H1 (cell line): ENCODE data around the gene HOXD10. TPM values are rescaled to one million over a fixed set of nuclear protein-coding genes. Genes with fewer than 3 reads are reported as not detected.

Experiments
- CTCF ChIA-PET: fragments of 300-600 bp; sonication (Branson Sonifier 250); formaldehyde crosslinking; loops from one replicate; lab custom pipeline; 2021; ENCODE audit not compliant: partially characterized antibody; lab: Charles Lee
- POLR2A ChIA-PET: fragments of 300-600 bp; sonication (Branson Sonifier 250); formaldehyde crosslinking; loops from one replicate; lab custom pipeline; 2021; ENCODE audit warnings: inconsistent platforms; ENCODE audit not compliant: partially characterized antibody; lab: Charles Lee
- DNase-seq, 2 experiments: peaks; one replicate each; pipeline versions ENCODE4 v3.0.0 to v3.0.0-alpha.2; 2010 to 2022; ENCODE audit warnings: low spot score in 2 of 2, low read depth in 1 of 2, mixed read lengths in 1 of 2
- FAIRE-seq: peaks from 2 replicates; lab custom pipeline; 2011; peaks lifted over from hg19 to GRCh38; lab: Jason Lieb, UNC
- H2AFZ ChIP-seq: 2 replicates; pipeline ENCODE4 v1.8.1; 2012; ENCODE audit warnings: low read length, inconsistent platforms
- H2AK5ac ChIP-seq: 2 replicates; pipeline ENCODE4 v1.6.1; 2013; ENCODE audit warnings: low read depth, low read length
- H2BK120ac ChIP-seq: replicated peaks from 2 replicates; pipeline ENCODE3; 2013; ENCODE audit warnings: low read depth, low read length, inconsistent platforms
- H2BK12ac ChIP-seq: 2 replicates; pipeline ENCODE4 v1.6.1; 2013; ENCODE audit warnings: low read depth, low read length
- H2BK15ac ChIP-seq: 2 replicates; pipeline ENCODE4 v1.6.1; 2013; ENCODE audit warnings: low read length
- H2BK20ac ChIP-seq: 2 replicates; pipeline ENCODE4 v1.6.1; 2013; ENCODE audit warnings: low read length
- H2BK5ac ChIP-seq: 2 replicates; pipeline ENCODE4 v1.6.1; 2013; ENCODE audit warnings: low read depth, low read length
- H3K14ac ChIP-seq: 2 replicates; pipeline ENCODE4 v1.6.1; 2013; ENCODE audit warnings: inconsistent platforms; ENCODE audit not compliant: insufficient read length
- H3K18ac ChIP-seq: 2 replicates; pipeline ENCODE4 v1.6.1; 2013; ENCODE audit warnings: low read length; ENCODE audit errors: extremely low read depth
- H3K23ac ChIP-seq: 2 replicates; pipeline ENCODE4 v1.6.1; 2013; ENCODE audit warnings: inconsistent platforms; ENCODE audit not compliant: insufficient read length
- H3K23me2 ChIP-seq: 2 replicates; pipeline ENCODE4 v1.6.1; 2013; ENCODE audit warnings: low read depth, low read length
- H3K27ac ChIP-seq: 2 replicates; pipeline ENCODE4 v1.6.1; 2011; ENCODE audit warnings: low read depth, low read length, inconsistent platforms
- H3K27me3 ChIP-seq, 4 experiments: replicated peaks in 1 of 4; 1 replicate in 1 of 4; 2 replicates in 3 of 4; pipeline versions ENCODE4 v1.6.1 to v1.8.1; 2011 to 2013; ENCODE audit warnings: low read length in 3 of 4, mild to moderate bottlenecking in 3 of 4, inconsistent platforms in 2 of 4, mixed read lengths in 2 of 4, moderate library complexity in 1 of 4; ENCODE audit not compliant: control insufficient read depth in 3 of 4, insufficient read depth in 3 of 4; ENCODE audit errors: extremely low read depth in 1 of 4
- H3K36me3 ChIP-seq, 4 experiments: 2 replicates each; pipeline versions ENCODE4 v1.6.1 to v1.8.1; 2011 to 2013; ENCODE audit warnings: mild to moderate bottlenecking in 4 of 4, low read length in 3 of 4, moderate library complexity in 2 of 4, control low read depth in 1 of 4, inconsistent platforms in 1 of 4; ENCODE audit not compliant: insufficient read depth in 4 of 4, control insufficient read depth in 2 of 4
- H3K4ac ChIP-seq: replicated peaks from 2 replicates; pipeline ENCODE3; 2013; ENCODE audit warnings: low read length, low read depth, mixed read lengths, inconsistent platforms; ENCODE audit not compliant: insufficient read length
- H3K4me1 ChIP-seq, 4 experiments: replicated peaks in 1 of 4; 1 replicate in 1 of 4; 2 replicates in 3 of 4; pipeline versions ENCODE4 v1.6.1 to v1.8.1; 2011 to 2013; ENCODE audit warnings: low read length in 3 of 4, inconsistent platforms in 2 of 4, mixed read lengths in 1 of 4; ENCODE audit not compliant: insufficient read depth in 4 of 4, control insufficient read depth in 3 of 4
- H3K4me2 ChIP-seq, 2 experiments: 2 replicates each; pipeline versions ENCODE4 v1.6.1 to v1.8.1; 2011 to 2013; ENCODE audit warnings: low read depth in 2 of 2, low read length in 2 of 2, control low read depth in 1 of 2, inconsistent platforms in 1 of 2, mild to moderate bottlenecking in 1 of 2; ENCODE audit not compliant: insufficient read depth in 1 of 2
- H3K4me3 ChIP-seq, 4 experiments: fragments of 200-600, 300-600 bp in 1 of 4; sonication (generic), shearing (Covaris generic), sonication (Bioruptor Twin) in 1 of 4; 2 replicates each; pipeline versions ENCODE4 v1.5.1 to v1.8.1; 2011 to 2016; ENCODE audit warnings: low read length in 4 of 4, low read depth in 3 of 4, control low read depth in 2 of 4, inconsistent platforms in 2 of 4, mild to moderate bottlenecking in 2 of 4, mixed read lengths in 1 of 4, moderate library complexity in 1 of 4; ENCODE audit not compliant: insufficient read depth in 2 of 4; ENCODE audit errors: extremely low read depth in 1 of 4
- H3K56ac ChIP-seq: replicated peaks from 2 replicates; pipeline ENCODE3; 2013; ENCODE audit warnings: low read depth, mild to moderate bottlenecking, mixed read lengths, low read length, inconsistent platforms; ENCODE audit not compliant: insufficient read length
- H3K79me1 ChIP-seq: 2 replicates; pipeline ENCODE4 v1.6.1; 2013; ENCODE audit warnings: low read depth, low read length, control low read depth
- H3K79me2 ChIP-seq, 2 experiments: 2 replicates each; pipeline versions ENCODE4 v1.6.1 to v1.8.1; 2012 to 2013; ENCODE audit warnings: low read length in 2 of 2, mild to moderate bottlenecking in 2 of 2, inconsistent platforms in 1 of 2; ENCODE audit not compliant: insufficient read depth in 2 of 2, control insufficient read depth in 1 of 2
- H3K9ac ChIP-seq, 4 experiments: replicated peaks in 1 of 4; 1 replicate in 1 of 4; 2 replicates in 3 of 4; pipeline versions ENCODE4 v1.6.1 to v1.8.1; 2011 to 2013; ENCODE audit warnings: low read depth in 3 of 4, low read length in 3 of 4, control low read depth in 2 of 4, mild to moderate bottlenecking in 2 of 4, moderate library complexity in 2 of 4, inconsistent platforms in 1 of 4; ENCODE audit errors: extremely low read depth in 1 of 4
- H3K9me3 ChIP-seq, 2 experiments: 2 replicates each; pipeline versions ENCODE4 v1.6.1 to v1.8.1; 2012 to 2013; ENCODE audit warnings: mild to moderate bottlenecking in 2 of 2, moderate library complexity in 2 of 2, control low read depth in 1 of 2, inconsistent platforms in 1 of 2, low read depth in 1 of 2, low read length in 1 of 2, mixed read lengths in 1 of 2; ENCODE audit not compliant: insufficient read depth in 2 of 2
- H4K20me1 ChIP-seq, 2 experiments: replicated peaks in 1 of 2; 2 replicates each; pipeline versions ENCODE3 to v1.8.1; 2011 to 2013; ENCODE audit warnings: inconsistent platforms in 2 of 2, low read length in 2 of 2, mild to moderate bottlenecking in 1 of 2; ENCODE audit not compliant: insufficient read depth in 2 of 2, control insufficient read depth in 1 of 2
- H4K5ac ChIP-seq: 2 replicates; pipeline ENCODE4 v1.6.1; 2013; ENCODE audit warnings: low read length, low read depth, mixed read lengths, inconsistent platforms; ENCODE audit not compliant: insufficient read length
- H4K8ac ChIP-seq: 2 replicates; pipeline ENCODE4 v1.8.0; 2013; ENCODE audit warnings: mild to moderate bottlenecking, moderate library complexity, low read length, inconsistent platforms; ENCODE audit not compliant: insufficient read depth; ENCODE audit errors: extremely low read depth
- H4K91ac ChIP-seq: replicated peaks from 2 replicates; pipeline ENCODE3; 2013; ENCODE audit warnings: low read length, mixed read lengths, inconsistent platforms; ENCODE audit not compliant: insufficient read length
- BCL11A ChIP-seq, 2 experiments: IDR thresholded peaks; one replicate each; pipeline ENCODE4 v1.6.1; 2011; ENCODE audit warnings: low read depth in 2 of 2, low read length in 2 of 2, mild to moderate bottlenecking in 2 of 2
- CBX8 ChIP-seq: fragments of 300-800, 300-1000 bp; sonication (generic); IDR thresholded peaks from 2 replicates; pipeline ENCODE4 v1.7.1; 2016; ENCODE audit warnings: low read depth, low read length, borderline replicate concordance
- KDM4A ChIP-seq: IDR thresholded peaks from one replicate; pipeline ENCODE4 v1.7.1; 2012; ENCODE audit warnings: low read depth, mild to moderate bottlenecking, moderate library complexity, low read length, inconsistent platforms; ENCODE audit not compliant: severe bottlenecking
- MAFK ChIP-seq: IDR thresholded peaks from 2 replicates; pipeline ENCODE4 v1.6.1; 2012; ENCODE audit warnings: low read depth, mild to moderate bottlenecking, improper control_type of control experiment, low read length
- RAD21 ChIP-seq, 2 experiments: IDR thresholded peaks in 1 of 2; conservative IDR thresholded peaks in 1 of 2; 2 replicates each; pipeline ENCODE4 v1.6.1; 2011; ENCODE audit warnings: low read depth in 2 of 2, low read length in 2 of 2, improper control_type of control experiment in 1 of 2, inconsistent platforms in 1 of 2, mild to moderate bottlenecking in 1 of 2, moderate library complexity in 1 of 2
- WGBS, 2 experiments: shearing (Covaris generic) in 1 of 2; methylation state at CpG; one replicate each; pipeline versions ENCODE4 v1.1.6 to v1.1.7; 2013 to 2015; ENCODE audit warnings: low lambda C conversion rate in 2 of 2, mixed read lengths in 2 of 2, inconsistent platforms in 1 of 2, low coverage in 1 of 2, missing lambda C conversion rate in 1 of 2; ENCODE audit not compliant: insufficient replicate concordance in 2 of 2, insufficient coverage in 1 of 2, insufficient read length in 1 of 2; ENCODE audit errors: extremely low coverage in 1 of 2, missing lambda C conversion rate in 1 of 2; 5-methylcytosine and 5-hydroxymethylcytosine counted together
- polyA plus RNA-seq, 7 experiments: library from polyadenylated mRNA; depleted of rRNA in 3 of 7; stranded (reverse) in 5 of 7; unstranded in 2 of 7; fragments of >200 nt in 5 of 7; fragments of 200-250 nt in 2 of 7; gene quantifications; 1 replicate in 5 of 7; 2 replicates in 1 of 7; 4 replicates in 1 of 7; pipeline versions ENCODE4 v1.2.1 to v1.2.3, GENCODE V29; 2011 to 2013; ENCODE audit warnings: missing spikeins in 2 of 7, mixed read lengths in 2 of 7
- total RNA-seq: library from RNA; stranded (reverse); fragmentation: NEBNext Ultra II Directional; extraction: Animal tissue kit (Norgen Biotek cat#: 25700); gene quantifications from 2 replicates; pipeline ENCODE4 v1.2.1, GENCODE V29; 2021

The HOXD10 gene
- total and polyA plus RNA-seq, 2 of the 8 experiments (the other 6 are each of a cell fraction or from before 2014, with no cell fraction given), result not detected

- Histone ChIP-seq H4K20me1 (peaks cover 7 to 17% of the 10 kb centered on the region in 2 experiments), H2BK12ac (no peak overlapping the region), H3K23ac (no peak overlapping the region), H3K4me2 (no peak overlapping the region), H3K9me3 (no peaks in the 10 kb centered on the region; a peak in 1 of 4 replicates), H3K4ac (no peak overlapping the region), H3K23me2 (peaks cover 6% of the 10 kb centered on the region; the same call in 1 of the 2 replicates), H2BK5ac (no peak overlapping the region), H3K4me1 (peaks cover 3 to 18% (median 7%) of the 10 kb centered on the region in 4 experiments; a peak in 6 of 7 replicates), H3K56ac (no peak overlapping the region), H3K27ac (no peak overlapping the region), H3K79me1 (no peaks in the 10 kb centered on the region), H3K79me2 (no peaks in the 10 kb centered on the region), H3K18ac (no peak overlapping the region), H3K14ac (no peak overlapping the region), H2BK20ac (no peak overlapping the region), H3K4me3 (no peak overlapping the region), H4K91ac (no peak overlapping the region), H3K27me3 (peaks cover 85 to 98% (median 92%) of the 10 kb centered on the region in 4 experiments), H4K5ac (no peak overlapping the region), H3K9ac (no peak overlapping the region), H3K36me3 (peaks cover 0 to 6% (median 0%) of the 10 kb centered on the region in 4 experiments; a peak in 1 of 8 replicates), H2BK15ac (no peak overlapping the region), H4K8ac (no peak overlapping the region), H2AFZ (no peak overlapping the region), H2BK120ac (no peak overlapping the region), H2AK5ac (no peak overlapping the region)
- WGBS, 2 experiments, result 64% methylated on average over 2 of the region's 2 CpGs; no CpG with 5 or more reads in 1 of the 2 experiments
- POLR2A ChIA-PET, result no interaction called here
- CTCF ChIA-PET, result interaction anchor here (0.6 to 0.9 kb wide), 2 partner anchors 387 to 1594 kb away, joined by 3 read pairs; no protein-coding TSS in a partner anchor
- no peak for DNase-seq
- FAIRE-seq, result no peak
- TF ChIP-seq RAD21 (IDR thresholded peaks at IDR 0.05 in 1 of 2, conservative IDR thresholded peaks at IDR 0.05 in 1 of 2; ENCODE audit: low read depth in 2 of 2, low read length in 2 of 2) (no peak), MAFK (no peak), KDM4A (no peak), BCL11A (IDR thresholded peaks at IDR 0.05; ENCODE audit: low read depth in 2 of 2, low read length in 2 of 2) (no peak), CBX8 (no peak)
Measured at GRCh38 chr2:176076796-176077195, 39.8 kb upstream of the HOXD10 start.
